ENCODE data around the gene SLC2A2. TPM values are rescaled to one million over a fixed set of nuclear protein-coding genes. Genes with fewer than 3 reads are reported as not detected.

SLC2A2 gene
- total RNA-seq, result not detected
- long read RNA-seq, result 0 reads

GRCh38 chr3:171026597-171027293 lies at the start of gene SLC2A2:
Gene SLC2A2, minus strand, starts transcription at chr3:171026720. Its CDS starts 50 bp downstream, at chr3:171026670.
- H3K9me3 ChIP-seq (replicated peaks), result no peaks in the 10 kb centered on the region
- no peak for TF ChIP-seq CTCF (IDR thresholded peaks at IDR 0.05; ENCODE audit: borderline replicate concordance)
- intact Hi-C loops (cut with micrococcal nuclease), result no loop called here
- peaks cover 19% of the 10 kb centered on the region for H3K4me1 ChIP-seq
- H3K27ac ChIP-seq (replicated peaks), result no peak within 1 kb of the TSS
- H3K36me3 ChIP-seq, result no peaks in the 10 kb centered on the region
- H3K4me3 ChIP-seq, result no peak within 1 kb of the TSS
- no peak for DNase-seq
- H3K27me3 ChIP-seq (ENCODE audit: low read depth), result peaks cover 4% of the 10 kb centered on the region

GRCh38 chr3:171072432-171072831 lies 45.9 kb upstream of the SLC2A2 start:
- intact Hi-C loops (cut with micrococcal nuclease), result no loop called here
- Histone ChIP-seq H3K4me3 (no peak overlapping the region), H3K9me3 (replicated peaks) (no peaks in the 10 kb centered on the region), H3K27ac (replicated peaks) (no peak overlapping the region), H3K27me3 (ENCODE audit: low read depth) (no peaks in the 10 kb centered on the region), H3K4me1 (peaks cover 3% of the 10 kb centered on the region), H3K36me3 (peaks cover 4% of the 10 kb centered on the region)
- TF ChIP-seq CTCF (IDR thresholded peaks at IDR 0.05; ENCODE audit: borderline replicate concordance), result no peak
- no peak for DNase-seq

- Histone ChIP-seq H3K27ac (replicated peaks) (no peak overlapping the region), H3K4me3 (no peak overlapping the region), H3K4me1 (peaks cover 3% of the 10 kb centered on the region), H3K36me3 (peaks cover 7% of the 10 kb centered on the region), H3K9me3 (replicated peaks) (no peaks in the 10 kb centered on the region), H3K27me3 (ENCODE audit: low read depth) (no peaks in the 10 kb centered on the region)
- intact Hi-C loops (cut with micrococcal nuclease), result no loop called here
- no peak for TF ChIP-seq CTCF (IDR thresholded peaks at IDR 0.05; ENCODE audit: borderline replicate concordance)
- DNase-seq, result no peak
Observed at GRCh38 chr3:171068658-171069057, 42.1 kb upstream of the SLC2A2 start.

GRCh38 chr3:171066206-171066605 lies 39.7 kb upstream of the SLC2A2 start:
- DNase-seq, result no peak
- Histone ChIP-seq H3K36me3 (peaks cover 7% of the 10 kb centered on the region), H3K9me3 (replicated peaks) (no peaks in the 10 kb centered on the region), H3K4me3 (no peak overlapping the region), H3K27me3 (ENCODE audit: low read depth) (no peaks in the 10 kb centered on the region), H3K27ac (replicated peaks) (no peak overlapping the region), H3K4me1 (peaks cover 3% of the 10 kb centered on the region)
- TF ChIP-seq CTCF (IDR thresholded peaks at IDR 0.05; ENCODE audit: borderline replicate concordance), result no peak
- intact Hi-C loops (cut with micrococcal nuclease), result no loop called here

- H3K27ac ChIP-seq (replicated peaks), result no peak overlapping the region
- no peak for DNase-seq
- no peak overlapping the region for H3K4me3 ChIP-seq
- no peak for TF ChIP-seq CTCF (IDR thresholded peaks at IDR 0.05; ENCODE audit: borderline replicate concordance)
- intact Hi-C loops (cut with micrococcal nuclease), result no loop called here
- no peaks in the 10 kb centered on the region for H3K27me3 ChIP-seq (ENCODE audit: low read depth)
- peaks cover 3% of the 10 kb centered on the region for H3K4me1 ChIP-seq
- H3K9me3 ChIP-seq (replicated peaks), result no peaks in the 10 kb centered on the region
- H3K36me3 ChIP-seq, result peaks cover 7% of the 10 kb centered on the region
Observed at GRCh38 chr3:171065732-171066131, 39.2 kb upstream of the SLC2A2 start.
